H1 (cell line): Measurements from ENCODE around the gene KCTD21. TPM values are rescaled to one million over a fixed set of nuclear protein-coding genes. Genes with fewer than 3 reads are reported as not detected.

ENCODE experiments used
- CTCF ChIA-PET: fragments of 300-600 bp; sonication (Branson Sonifier 250); formaldehyde crosslinking; loops from one replicate; lab custom pipeline; 2021; ENCODE audit not compliant: partially characterized antibody; lab: Charles Lee
- POLR2A ChIA-PET: fragments of 300-600 bp; sonication (Branson Sonifier 250); formaldehyde crosslinking; loops from one replicate; lab custom pipeline; 2021; ENCODE audit warnings: inconsistent platforms; ENCODE audit not compliant: partially characterized antibody; lab: Charles Lee
- DNase-seq, 2 experiments: peaks; one replicate each; pipeline versions ENCODE4 v3.0.0 to v3.0.0-alpha.2; 2010 to 2022; ENCODE audit warnings: low spot score in 2 of 2, low read depth in 1 of 2, mixed read lengths in 1 of 2
- FAIRE-seq: peaks from 2 replicates; lab custom pipeline; 2011; peaks lifted over from hg19 to GRCh38; lab: Jason Lieb, UNC
- H2AFZ ChIP-seq: 2 replicates; pipeline ENCODE4 v1.8.1; 2012; ENCODE audit warnings: low read length, inconsistent platforms
- H2AK5ac ChIP-seq: 2 replicates; pipeline ENCODE4 v1.6.1; 2013; ENCODE audit warnings: low read depth, low read length
- H2BK120ac ChIP-seq: replicated peaks from 2 replicates; pipeline ENCODE3; 2013; ENCODE audit warnings: low read depth, low read length, inconsistent platforms
- H2BK12ac ChIP-seq: 2 replicates; pipeline ENCODE4 v1.6.1; 2013; ENCODE audit warnings: low read depth, low read length
- H2BK15ac ChIP-seq: 2 replicates; pipeline ENCODE4 v1.6.1; 2013; ENCODE audit warnings: low read length
- H2BK20ac ChIP-seq: 2 replicates; pipeline ENCODE4 v1.6.1; 2013; ENCODE audit warnings: low read length
- H2BK5ac ChIP-seq: 2 replicates; pipeline ENCODE4 v1.6.1; 2013; ENCODE audit warnings: low read depth, low read length
- H3K14ac ChIP-seq: 2 replicates; pipeline ENCODE4 v1.6.1; 2013; ENCODE audit warnings: inconsistent platforms; ENCODE audit not compliant: insufficient read length
- H3K18ac ChIP-seq: 2 replicates; pipeline ENCODE4 v1.6.1; 2013; ENCODE audit warnings: low read length; ENCODE audit errors: extremely low read depth
- H3K23ac ChIP-seq: 2 replicates; pipeline ENCODE4 v1.6.1; 2013; ENCODE audit warnings: inconsistent platforms; ENCODE audit not compliant: insufficient read length
- H3K23me2 ChIP-seq: 2 replicates; pipeline ENCODE4 v1.6.1; 2013; ENCODE audit warnings: low read depth, low read length
- H3K27ac ChIP-seq: 2 replicates; pipeline ENCODE4 v1.6.1; 2011; ENCODE audit warnings: low read depth, low read length, inconsistent platforms
- H3K27me3 ChIP-seq, 4 experiments: replicated peaks in 1 of 4; 1 replicate in 1 of 4; 2 replicates in 3 of 4; pipeline versions ENCODE4 v1.6.1 to v1.8.1; 2011 to 2013; ENCODE audit warnings: low read length in 3 of 4, mild to moderate bottlenecking in 3 of 4, inconsistent platforms in 2 of 4, mixed read lengths in 2 of 4, moderate library complexity in 1 of 4; ENCODE audit not compliant: control insufficient read depth in 3 of 4, insufficient read depth in 3 of 4; ENCODE audit errors: extremely low read depth in 1 of 4
- H3K36me3 ChIP-seq, 4 experiments: 2 replicates each; pipeline versions ENCODE4 v1.6.1 to v1.8.1; 2011 to 2013; ENCODE audit warnings: mild to moderate bottlenecking in 4 of 4, low read length in 3 of 4, moderate library complexity in 2 of 4, control low read depth in 1 of 4, inconsistent platforms in 1 of 4; ENCODE audit not compliant: insufficient read depth in 4 of 4, control insufficient read depth in 2 of 4
- H3K4ac ChIP-seq: replicated peaks from 2 replicates; pipeline ENCODE3; 2013; ENCODE audit warnings: low read length, low read depth, mixed read lengths, inconsistent platforms; ENCODE audit not compliant: insufficient read length
- H3K4me1 ChIP-seq, 4 experiments: replicated peaks in 1 of 4; 1 replicate in 1 of 4; 2 replicates in 3 of 4; pipeline versions ENCODE4 v1.6.1 to v1.8.1; 2011 to 2013; ENCODE audit warnings: low read length in 3 of 4, inconsistent platforms in 2 of 4, mixed read lengths in 1 of 4; ENCODE audit not compliant: insufficient read depth in 4 of 4, control insufficient read depth in 3 of 4
- H3K4me2 ChIP-seq, 2 experiments: 2 replicates each; pipeline versions ENCODE4 v1.6.1 to v1.8.1; 2011 to 2013; ENCODE audit warnings: low read depth in 2 of 2, low read length in 2 of 2, control low read depth in 1 of 2, inconsistent platforms in 1 of 2, mild to moderate bottlenecking in 1 of 2; ENCODE audit not compliant: insufficient read depth in 1 of 2
- H3K4me3 ChIP-seq, 4 experiments: fragments of 200-600, 300-600 bp in 1 of 4; sonication (generic), shearing (Covaris generic), sonication (Bioruptor Twin) in 1 of 4; 2 replicates each; pipeline versions ENCODE4 v1.5.1 to v1.8.1; 2011 to 2016; ENCODE audit warnings: low read length in 4 of 4, low read depth in 3 of 4, control low read depth in 2 of 4, inconsistent platforms in 2 of 4, mild to moderate bottlenecking in 2 of 4, mixed read lengths in 1 of 4, moderate library complexity in 1 of 4; ENCODE audit not compliant: insufficient read depth in 2 of 4; ENCODE audit errors: extremely low read depth in 1 of 4
- H3K56ac ChIP-seq: replicated peaks from 2 replicates; pipeline ENCODE3; 2013; ENCODE audit warnings: low read depth, mild to moderate bottlenecking, mixed read lengths, low read length, inconsistent platforms; ENCODE audit not compliant: insufficient read length
- H3K79me1 ChIP-seq: 2 replicates; pipeline ENCODE4 v1.6.1; 2013; ENCODE audit warnings: low read depth, low read length, control low read depth
- H3K79me2 ChIP-seq, 2 experiments: 2 replicates each; pipeline versions ENCODE4 v1.6.1 to v1.8.1; 2012 to 2013; ENCODE audit warnings: low read length in 2 of 2, mild to moderate bottlenecking in 2 of 2, inconsistent platforms in 1 of 2; ENCODE audit not compliant: insufficient read depth in 2 of 2, control insufficient read depth in 1 of 2
- H3K9ac ChIP-seq, 4 experiments: replicated peaks in 1 of 4; 1 replicate in 1 of 4; 2 replicates in 3 of 4; pipeline versions ENCODE4 v1.6.1 to v1.8.1; 2011 to 2013; ENCODE audit warnings: low read depth in 3 of 4, low read length in 3 of 4, control low read depth in 2 of 4, mild to moderate bottlenecking in 2 of 4, moderate library complexity in 2 of 4, inconsistent platforms in 1 of 4; ENCODE audit errors: extremely low read depth in 1 of 4
- H3K9me3 ChIP-seq, 2 experiments: 2 replicates each; pipeline versions ENCODE4 v1.6.1 to v1.8.1; 2012 to 2013; ENCODE audit warnings: mild to moderate bottlenecking in 2 of 2, moderate library complexity in 2 of 2, control low read depth in 1 of 2, inconsistent platforms in 1 of 2, low read depth in 1 of 2, low read length in 1 of 2, mixed read lengths in 1 of 2; ENCODE audit not compliant: insufficient read depth in 2 of 2
- H4K20me1 ChIP-seq, 2 experiments: replicated peaks in 1 of 2; 2 replicates each; pipeline versions ENCODE3 to v1.8.1; 2011 to 2013; ENCODE audit warnings: inconsistent platforms in 2 of 2, low read length in 2 of 2, mild to moderate bottlenecking in 1 of 2; ENCODE audit not compliant: insufficient read depth in 2 of 2, control insufficient read depth in 1 of 2
- H4K5ac ChIP-seq: 2 replicates; pipeline ENCODE4 v1.6.1; 2013; ENCODE audit warnings: low read length, low read depth, mixed read lengths, inconsistent platforms; ENCODE audit not compliant: insufficient read length
- H4K8ac ChIP-seq: 2 replicates; pipeline ENCODE4 v1.8.0; 2013; ENCODE audit warnings: mild to moderate bottlenecking, moderate library complexity, low read length, inconsistent platforms; ENCODE audit not compliant: insufficient read depth; ENCODE audit errors: extremely low read depth
- H4K91ac ChIP-seq: replicated peaks from 2 replicates; pipeline ENCODE3; 2013; ENCODE audit warnings: low read length, mixed read lengths, inconsistent platforms; ENCODE audit not compliant: insufficient read length
- E2F6 ChIP-seq: IDR thresholded peaks from 2 replicates; pipeline ENCODE4 v1.6.1; 2012; ENCODE audit warnings: inconsistent platforms
- TEAD4 ChIP-seq: IDR thresholded peaks from 2 replicates; pipeline ENCODE4 v1.6.1; 2012; ENCODE audit warnings: low read depth, low read length, inconsistent platforms, mixed read lengths
- WGBS, 2 experiments: shearing (Covaris generic) in 1 of 2; methylation state at CpG; one replicate each; pipeline versions ENCODE4 v1.1.6 to v1.1.7; 2013 to 2015; ENCODE audit warnings: low lambda C conversion rate in 2 of 2, mixed read lengths in 2 of 2, inconsistent platforms in 1 of 2, low coverage in 1 of 2, missing lambda C conversion rate in 1 of 2; ENCODE audit not compliant: insufficient replicate concordance in 2 of 2, insufficient coverage in 1 of 2, insufficient read length in 1 of 2; ENCODE audit errors: extremely low coverage in 1 of 2, missing lambda C conversion rate in 1 of 2; 5-methylcytosine and 5-hydroxymethylcytosine counted together
- polyA plus RNA-seq, 7 experiments: library from polyadenylated mRNA; depleted of rRNA in 3 of 7; stranded (reverse) in 5 of 7; unstranded in 2 of 7; fragments of >200 nt in 5 of 7; fragments of 200-250 nt in 2 of 7; gene quantifications; 1 replicate in 5 of 7; 2 replicates in 1 of 7; 4 replicates in 1 of 7; pipeline versions ENCODE4 v1.2.1 to v1.2.3, GENCODE V29; 2011 to 2013; ENCODE audit warnings: missing spikeins in 2 of 7, mixed read lengths in 2 of 7
- total RNA-seq: library from RNA; stranded (reverse); fragmentation: NEBNext Ultra II Directional; extraction: Animal tissue kit (Norgen Biotek cat#: 25700); gene quantifications from 2 replicates; pipeline ENCODE4 v1.2.1, GENCODE V29; 2021

Gene KCTD21
- total and polyA plus RNA-seq, 2 of the 8 experiments (the other 6 are each of a cell fraction or from before 2014, with no cell fraction given): 3.2 to 4.1 TPM

GRCh38 chr11:78138291-78138690, 50.1 kb downstream of the KCTD21 start:
- H2BK120ac ChIP-seq: no peak overlapping the region
- H3K36me3 ChIP-seq: peaks cover 2 to 13% (median 8%) of the 10 kb centered on the region in 4 experiments; a peak in 5 of 8 replicates
- no peak overlapping the region for H3K14ac ChIP-seq
- H3K9ac ChIP-seq: no peak overlapping the region; a peak in 1 of 7 replicates
- H3K79me1 ChIP-seq: 0 out of 2 replicates have a peak, but pooled peaks cover 3% of the 10 kb centered on the region
- H2BK15ac ChIP-seq: no peak overlapping the region
- ChIA-PET POLR2A (interaction anchor here (0.8 to 2.5 kb wide), 7 partner anchors 10 to 436 kb away, joined by 3 to 16 read pairs (median 3); partner anchors contain the start of gene NARS2), CTCF (no interaction called here)
- FAIRE-seq (no peak), DNase-seq (no peak)
- no peaks in the 10 kb centered on the region for H4K20me1 ChIP-seq
- no peak overlapping the region for H2BK5ac ChIP-seq
- no peaks in the 10 kb centered on the region for H3K9me3 ChIP-seq
- TF ChIP-seq E2F6 (no peak), TEAD4 (no peak)
- H4K8ac ChIP-seq: no peak overlapping the region
- peak overlapping the region in 3 of 4 experiments; percentile 82 to 91 (median 87); a peak in 4 of 8 replicates for H3K4me3 ChIP-seq
- no peak overlapping the region for H4K91ac ChIP-seq
- no peak overlapping the region for H3K27ac ChIP-seq
- WGBS, 2 experiments: 94% methylated on average over 4 of the region's 4 CpGs; no CpG with 5 or more reads in 1 of the 2 experiments
- H4K5ac ChIP-seq: no peak overlapping the region
- peaks cover 11% of the 10 kb centered on the region for H3K23me2 ChIP-seq
- H3K79me2 ChIP-seq: peaks cover 0 to 25% of the 10 kb centered on the region in 2 experiments; a peak in 3 of 4 replicates
- peak overlapping the region; percentile 76 to 82; a peak in 3 of 4 replicates for H3K4me2 ChIP-seq
- no peak overlapping the region for H3K18ac ChIP-seq
- H2BK12ac ChIP-seq: no peak overlapping the region
- H3K56ac ChIP-seq: no peak overlapping the region
- H2AK5ac ChIP-seq: no peak overlapping the region
- no peaks in the 10 kb centered on the region; a peak in 1 of 7 replicates for H3K4me1 ChIP-seq
- no peaks in the 10 kb centered on the region for H3K27me3 ChIP-seq
- no peak overlapping the region for H3K4ac ChIP-seq
- H3K23ac ChIP-seq: no peak overlapping the region
- no peak overlapping the region for H2BK20ac ChIP-seq
- H2AFZ ChIP-seq: no peak overlapping the region
